ENCODE data around the gene KCNMA1. TPM values are rescaled to one million over a fixed set of nuclear protein-coding genes. Genes with fewer than 3 reads are reported as not detected.
A peak's percentile ranks its signal among the peaks of the same experiment; 100 is the strongest.

KCNMA1 gene
- total RNA-seq, 1 experiment from 2014 or later, result 143 TPM

DNA sequence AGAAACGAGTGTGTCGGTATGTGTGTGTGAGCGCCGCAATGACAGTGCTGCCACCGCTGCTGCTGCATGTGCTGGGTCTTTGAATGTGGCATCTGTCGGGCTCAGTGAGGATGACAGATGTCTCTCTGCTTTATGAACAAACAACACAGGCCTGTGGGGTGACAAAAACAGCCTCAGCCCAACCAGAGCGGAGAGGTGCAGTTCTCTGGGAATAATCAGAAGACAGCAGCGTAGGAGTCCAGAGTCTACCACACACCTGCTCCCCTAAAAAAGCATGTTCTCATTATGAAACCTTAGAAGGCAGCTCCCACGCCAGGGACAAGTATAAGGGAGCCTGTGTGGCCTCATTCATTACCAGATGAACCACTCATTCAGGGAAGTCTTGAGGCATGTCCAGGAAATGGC, 278.3 kb downstream of the KCNMA1 start:
- BruUV-seq (replicated peaks), result no TSS peak
- no peak overlapping the region for H3K27ac ChIP-seq (ENCODE audit: low read length)
- CTCF ChIA-PET, result no interaction called here
- intact Hi-C loops (cut with micrococcal nuclease), result no loop called here
- H3K9ac ChIP-seq (ENCODE audit: low read length), result no peak overlapping the region
- H3K9me2 ChIP-seq (replicated peaks; ENCODE audit: low read length), result no peaks in the 10 kb centered on the region
- H4K20me1 ChIP-seq (ENCODE audit: low read length), result no peaks in the 10 kb centered on the region
- no peaks in the 10 kb centered on the region for H3K9me3 ChIP-seq (ENCODE audit: low read length)
- H3K36me3 ChIP-seq (ENCODE audit: low read depth, low read length), result peaks cover 5% of the 10 kb centered on the region; the same call in 1 of the 2 replicates
- no peak overlapping the region for H2AFZ ChIP-seq (ENCODE audit: low read length)
- H3K4me1 ChIP-seq (ENCODE audit: insufficient read depth, low read length), result peaks cover 37% of the 10 kb centered on the region
- no peaks in the 10 kb centered on the region for H3K27me3 ChIP-seq (ENCODE audit: low read length)
- peaks cover 7% of the 10 kb centered on the region; the same call in 1 of the 2 replicates for H3K79me2 ChIP-seq (ENCODE audit: low read length)
- no peak for ATAC-seq
- peaks cover 6% of the 10 kb centered on the region for H3F3A ChIP-seq (ENCODE audit: low read length, unreplicated experiment)
- DNase-seq, result no peak
- TF ChIP-seq EZH2phosphoT487 (IDR thresholded peaks at IDR 0.05; ENCODE audit: borderline replicate concordance, low read length), result no peak
- TF ChIP-seq, protein P1, sequence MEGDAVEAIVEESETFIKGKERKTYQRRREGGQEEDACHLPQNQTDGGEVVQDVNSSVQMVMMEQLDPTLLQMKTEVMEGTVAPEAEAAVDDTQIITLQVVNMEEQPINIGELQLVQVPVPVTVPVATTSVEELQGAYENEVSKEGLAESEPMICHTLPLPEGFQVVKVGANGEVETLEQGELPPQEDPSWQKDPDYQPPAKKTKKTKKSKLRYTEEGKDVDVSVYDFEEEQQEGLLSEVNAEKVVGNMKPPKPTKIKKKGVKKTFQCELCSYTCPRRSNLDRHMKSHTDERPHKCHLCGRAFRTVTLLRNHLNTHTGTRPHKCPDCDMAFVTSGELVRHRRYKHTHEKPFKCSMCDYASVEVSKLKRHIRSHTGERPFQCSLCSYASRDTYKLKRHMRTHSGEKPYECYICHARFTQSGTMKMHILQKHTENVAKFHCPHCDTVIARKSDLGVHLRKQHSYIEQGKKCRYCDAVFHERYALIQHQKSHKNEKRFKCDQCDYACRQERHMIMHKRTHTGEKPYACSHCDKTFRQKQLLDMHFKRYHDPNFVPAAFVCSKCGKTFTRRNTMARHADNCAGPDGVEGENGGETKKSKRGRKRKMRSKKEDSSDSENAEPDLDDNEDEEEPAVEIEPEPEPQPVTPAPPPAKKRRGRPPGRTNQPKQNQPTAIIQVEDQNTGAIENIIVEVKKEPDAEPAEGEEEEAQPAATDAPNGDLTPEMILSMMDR (conservative IDR thresholded peaks at IDR 0.05; ENCODE audit: low read depth, low read length), result no peak
- TF ChIP-seq EZH2 (IDR thresholded peaks at IDR 0.05; ENCODE audit: low read length, unreplicated experiment), result no peak
- no peak overlapping the region for H3K4me3 ChIP-seq (ENCODE audit: low read length)
- no peak overlapping the region for H3K4me2 ChIP-seq (ENCODE audit: low read length)
- POLR2A ChIA-PET (ENCODE audit: unreplicated experiment), result no interaction called here

DNA sequence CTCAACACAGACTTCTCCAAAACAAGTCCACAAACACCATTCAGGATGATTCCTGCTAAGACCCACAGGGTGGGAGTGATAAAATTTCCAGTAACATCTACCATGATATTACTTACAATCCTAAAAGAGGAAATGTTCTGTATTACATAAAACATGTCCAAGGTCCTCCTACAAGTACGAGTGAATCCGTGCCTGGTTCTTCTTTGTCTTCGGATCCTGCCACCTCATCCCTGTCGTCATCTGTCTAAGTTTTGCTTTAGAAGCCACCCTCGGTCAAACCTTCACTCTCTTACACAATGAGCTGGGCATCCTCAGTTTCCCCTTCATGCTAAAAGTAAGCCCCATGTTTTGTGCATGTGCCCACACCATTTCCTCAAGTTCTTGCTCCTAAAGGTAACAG, 279.0 kb downstream of the KCNMA1 start:
- Histone ChIP-seq H3K9me3 (ENCODE audit: low read length) (no peaks in the 10 kb centered on the region), H2AFZ (ENCODE audit: low read length) (no peak overlapping the region), H3K79me2 (ENCODE audit: low read length) (peaks cover 7% of the 10 kb centered on the region; the same call in 1 of the 2 replicates), H3K9me2 (replicated peaks; ENCODE audit: low read length) (no peaks in the 10 kb centered on the region), H3K27me3 (ENCODE audit: low read length) (no peaks in the 10 kb centered on the region), H3K9ac (ENCODE audit: low read length) (no peak overlapping the region), H3K36me3 (ENCODE audit: low read depth, low read length) (peaks cover 5% of the 10 kb centered on the region; the same call in 1 of the 2 replicates), H3K27ac (ENCODE audit: low read length) (peak overlapping the region; percentile 86), H3K4me3 (ENCODE audit: low read length) (no peak overlapping the region), H3K4me2 (ENCODE audit: low read length) (no peak overlapping the region), H3F3A (ENCODE audit: low read length, unreplicated experiment) (peaks cover 6% of the 10 kb centered on the region), H4K20me1 (ENCODE audit: low read length) (no peaks in the 10 kb centered on the region), H3K4me1 (ENCODE audit: insufficient read depth, low read length) (peaks cover 37% of the 10 kb centered on the region)
- TF ChIP-seq, protein P1 (conservative IDR thresholded peaks at IDR 0.05; ENCODE audit: low read depth, low read length), result no peak
- TF ChIP-seq EZH2 (IDR thresholded peaks at IDR 0.05; ENCODE audit: low read length, unreplicated experiment) (no peak), EZH2phosphoT487 (IDR thresholded peaks at IDR 0.05; ENCODE audit: borderline replicate concordance, low read length) (no peak)
- intact Hi-C loops (cut with micrococcal nuclease), result no loop called here
- no peak for ATAC-seq
- no TSS peak for BruUV-seq (replicated peaks)
- POLR2A ChIA-PET (ENCODE audit: unreplicated experiment), result no interaction called here
- DNase-seq, result no peak
- CTCF ChIA-PET, result no interaction called here

DNA sequence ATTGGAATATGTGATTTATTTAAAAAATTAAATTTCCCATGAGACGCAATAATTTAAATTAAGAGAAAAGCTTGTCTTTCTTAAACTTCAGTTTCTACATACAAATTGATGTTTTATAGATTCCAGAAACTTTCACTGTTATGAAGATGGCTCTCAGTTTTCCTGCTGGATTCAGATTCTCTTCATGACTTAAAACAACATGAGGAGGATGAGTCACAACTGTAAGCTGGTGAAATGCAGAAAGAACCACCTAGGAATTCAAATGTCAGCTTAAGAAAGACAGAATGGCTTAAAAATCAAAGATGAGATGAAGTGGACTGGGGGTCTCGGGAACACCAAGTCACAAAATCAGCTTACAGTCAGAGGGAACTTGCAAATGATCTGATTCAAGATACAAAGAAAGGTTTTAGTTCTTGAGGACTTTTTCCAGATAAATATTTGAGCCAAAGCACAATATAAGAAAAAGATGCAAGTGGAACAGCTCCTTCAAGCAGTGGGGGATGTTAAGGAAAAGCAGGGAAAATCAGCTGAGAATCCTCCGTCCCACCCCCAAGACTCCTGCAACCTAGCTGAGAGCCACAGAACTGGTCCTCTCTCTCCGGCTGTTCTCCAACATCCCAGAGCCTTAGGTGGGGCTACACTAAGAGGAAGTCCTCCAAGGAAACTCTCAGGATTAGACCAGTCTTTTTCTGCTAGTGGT, 279.8 kb downstream of the KCNMA1 start:
- Histone ChIP-seq H3K4me2 (ENCODE audit: low read length) (peak overlapping the region; percentile 14), H4K20me1 (ENCODE audit: low read length) (no peaks in the 10 kb centered on the region), H3K4me1 (ENCODE audit: insufficient read depth, low read length) (peaks cover 41% of the 10 kb centered on the region), H3K79me2 (ENCODE audit: low read length) (peaks cover 10% of the 10 kb centered on the region; the same call in 1 of the 2 replicates), H3K27ac (ENCODE audit: low read length) (peak overlapping the region; percentile 86), H3K9me3 (ENCODE audit: low read length) (no peaks in the 10 kb centered on the region), H3K9me2 (replicated peaks; ENCODE audit: low read length) (no peaks in the 10 kb centered on the region), H3K27me3 (ENCODE audit: low read length) (no peaks in the 10 kb centered on the region), H3F3A (ENCODE audit: low read length, unreplicated experiment) (peaks cover 6% of the 10 kb centered on the region), H3K9ac (ENCODE audit: low read length) (peak overlapping the region; percentile 64), H3K4me3 (ENCODE audit: low read length) (no peak overlapping the region), H2AFZ (ENCODE audit: low read length) (no peak overlapping the region), H3K36me3 (ENCODE audit: low read depth, low read length) (peaks cover 5% of the 10 kb centered on the region; the same call in 1 of the 2 replicates)
- peak; percentile 88 for DNase-seq
- POLR2A ChIA-PET (ENCODE audit: unreplicated experiment), result interaction anchor here (0.7 to 1.1 kb wide), 3 partner anchors 14 to 37 kb away, joined by 3 to 4 read pairs (median 4); no protein-coding TSS in a partner anchor
- no TSS peak for BruUV-seq (replicated peaks)
- peak; percentile 54 for ATAC-seq
- CTCF ChIA-PET, result interaction anchor here (0.6 to 1.3 kb wide), 4 partner anchors 24 to 192 kb away, joined by 3 to 8 read pairs (median 5); no protein-coding TSS in a partner anchor
- intact Hi-C loops (cut with micrococcal nuclease), result loop anchor here (1.0 to 2.0 kb wide), 3 partner anchors 30 to 283 kb away; no protein-coding TSS in a partner anchor
- TF ChIP-seq EZH2 (IDR thresholded peaks at IDR 0.05; ENCODE audit: low read length, unreplicated experiment) (no peak), EZH2phosphoT487 (IDR thresholded peaks at IDR 0.05; ENCODE audit: borderline replicate concordance, low read length) (no peak)
- TF ChIP-seq, protein P1 (conservative IDR thresholded peaks at IDR 0.05; ENCODE audit: low read depth, low read length), result no peak

All from PC-3 (cell line).